ENCODE data around the gene KCNQ1. TPM values are rescaled to one million over a fixed set of nuclear protein-coding genes. Genes with fewer than 3 reads are reported as not detected.

Gene KCNQ1
- total and polyA plus RNA-seq, 2 donors (not counting 1 experiment from before 2014, with no cell fraction given), result not detected

DNA sequence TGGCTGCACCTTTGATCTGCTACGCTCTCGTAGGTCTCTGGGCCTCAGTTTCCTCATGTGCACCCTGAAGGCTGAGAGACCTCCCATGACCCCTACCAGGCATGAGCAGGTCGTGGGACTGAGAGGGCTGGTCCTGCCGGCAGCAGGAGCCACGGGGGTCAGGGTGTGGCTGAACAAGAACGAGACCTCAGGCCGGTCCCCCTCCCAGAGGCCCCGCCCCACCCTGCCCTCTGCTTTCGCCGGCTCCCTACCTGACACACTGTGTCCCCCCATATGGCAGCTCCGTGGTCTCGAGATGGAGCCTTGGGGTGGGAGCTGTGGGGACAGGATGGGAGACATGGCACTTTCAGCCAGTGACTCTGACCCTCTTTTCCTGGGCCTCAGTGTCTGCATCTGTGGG lies 400.2 kb downstream of the KCNQ1 start:
- TF ChIP-seq, protein P1, sequence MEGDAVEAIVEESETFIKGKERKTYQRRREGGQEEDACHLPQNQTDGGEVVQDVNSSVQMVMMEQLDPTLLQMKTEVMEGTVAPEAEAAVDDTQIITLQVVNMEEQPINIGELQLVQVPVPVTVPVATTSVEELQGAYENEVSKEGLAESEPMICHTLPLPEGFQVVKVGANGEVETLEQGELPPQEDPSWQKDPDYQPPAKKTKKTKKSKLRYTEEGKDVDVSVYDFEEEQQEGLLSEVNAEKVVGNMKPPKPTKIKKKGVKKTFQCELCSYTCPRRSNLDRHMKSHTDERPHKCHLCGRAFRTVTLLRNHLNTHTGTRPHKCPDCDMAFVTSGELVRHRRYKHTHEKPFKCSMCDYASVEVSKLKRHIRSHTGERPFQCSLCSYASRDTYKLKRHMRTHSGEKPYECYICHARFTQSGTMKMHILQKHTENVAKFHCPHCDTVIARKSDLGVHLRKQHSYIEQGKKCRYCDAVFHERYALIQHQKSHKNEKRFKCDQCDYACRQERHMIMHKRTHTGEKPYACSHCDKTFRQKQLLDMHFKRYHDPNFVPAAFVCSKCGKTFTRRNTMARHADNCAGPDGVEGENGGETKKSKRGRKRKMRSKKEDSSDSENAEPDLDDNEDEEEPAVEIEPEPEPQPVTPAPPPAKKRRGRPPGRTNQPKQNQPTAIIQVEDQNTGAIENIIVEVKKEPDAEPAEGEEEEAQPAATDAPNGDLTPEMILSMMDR (conservative IDR thresholded peaks at IDR 0.05 in 1 of 2, IDR thresholded peaks at IDR 0.05 in 1 of 2; ENCODE audit: low read depth in 1 of 2, low read length in 2 of 2), result no peak
- TF ChIP-seq EZH2 (IDR thresholded peaks at IDR 0.05; ENCODE audit: low read length, missing control alignments), result no peak
- Histone ChIP-seq H3K36me3 (ENCODE audit: control insufficient read depth, insufficient read depth, low read length) (no peaks in the 10 kb centered on the region), H3K4me1 (ENCODE audit: control insufficient read depth, extremely low read depth, insufficient read depth, low read length) (no peaks in the 10 kb centered on the region), H2AFZ (ENCODE audit: low read length) (no peak overlapping the region), H4K20me1 (ENCODE audit: control insufficient read depth, extremely low read depth, insufficient read depth, low read length) (no peaks in the 10 kb centered on the region), H3K9me3 (ENCODE audit: control insufficient read depth, insufficient read depth, low read depth, low read length) (no peaks in the 10 kb centered on the region), H3K79me2 (ENCODE audit: control insufficient read depth, insufficient read depth, low read length) (no peaks in the 10 kb centered on the region), H3K4me2 (ENCODE audit: extremely low read depth, insufficient read depth, low read length) (no peak overlapping the region), H3K27me3 (ENCODE audit: control insufficient read depth, insufficient read depth, low read length) (no peaks in the 10 kb centered on the region), H3K9ac (ENCODE audit: insufficient read depth, low read length) (no peak overlapping the region), H3K27ac (ENCODE audit: insufficient read depth, low read length) (no peak overlapping the region), H3K4me3 (replicated peaks in 1 of 4; ENCODE audit: control extremely low read depth in 1 of 4, insufficient read depth in 1 of 4, low read depth in 3 of 4, low read length in 4 of 4) (no peak overlapping the region)
- no peak for DNase-seq (ENCODE audit: low read depth in 2 of 2)

DNA sequence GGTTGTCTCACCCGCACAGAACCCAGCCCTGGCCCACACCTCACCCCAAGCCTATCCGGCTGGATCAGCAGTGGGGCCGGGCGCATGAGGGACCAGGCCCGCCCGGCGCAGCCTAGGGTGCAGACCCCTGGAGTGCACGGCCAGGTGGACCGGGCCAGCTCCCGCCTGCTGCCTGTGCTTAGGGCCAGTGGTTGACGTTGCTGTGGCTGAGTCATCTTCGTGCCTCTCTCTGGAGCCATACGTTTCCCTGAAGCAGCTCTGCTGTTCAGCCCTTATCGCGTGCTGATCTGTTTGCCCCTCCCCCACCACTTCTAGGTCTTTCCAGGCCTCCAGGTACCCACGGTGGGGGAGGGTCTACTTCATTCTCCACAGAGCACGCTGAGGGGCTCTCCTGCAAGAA lies 401.2 kb downstream of the KCNQ1 start:
- H3K36me3 ChIP-seq (ENCODE audit: control insufficient read depth, insufficient read depth, low read length), result no peaks in the 10 kb centered on the region
- H3K27me3 ChIP-seq (ENCODE audit: control insufficient read depth, insufficient read depth, low read length), result no peaks in the 10 kb centered on the region
- no peak overlapping the region for H3K9ac ChIP-seq (ENCODE audit: insufficient read depth, low read length)
- no peaks in the 10 kb centered on the region for H3K4me1 ChIP-seq (ENCODE audit: control insufficient read depth, extremely low read depth, insufficient read depth, low read length)
- no peak overlapping the region for H3K4me2 ChIP-seq (ENCODE audit: extremely low read depth, insufficient read depth, low read length)
- no peak overlapping the region for H3K4me3 ChIP-seq (replicated peaks in 1 of 4; ENCODE audit: control extremely low read depth in 1 of 4, insufficient read depth in 1 of 4, low read depth in 3 of 4, low read length in 4 of 4)
- H3K79me2 ChIP-seq (ENCODE audit: control insufficient read depth, insufficient read depth, low read length), result no peaks in the 10 kb centered on the region
- H4K20me1 ChIP-seq (ENCODE audit: control insufficient read depth, extremely low read depth, insufficient read depth, low read length), result no peaks in the 10 kb centered on the region
- H3K27ac ChIP-seq (ENCODE audit: insufficient read depth, low read length), result no peak overlapping the region
- no peak overlapping the region for H2AFZ ChIP-seq (ENCODE audit: low read length)
- DNase-seq (ENCODE audit: low read depth in 2 of 2), result peak in 1 of 2 donors; percentile 68
- TF ChIP-seq, protein P1 (conservative IDR thresholded peaks at IDR 0.05 in 1 of 2, IDR thresholded peaks at IDR 0.05 in 1 of 2; ENCODE audit: low read depth in 1 of 2, low read length in 2 of 2), result no peak
- no peak for TF ChIP-seq EZH2 (IDR thresholded peaks at IDR 0.05; ENCODE audit: low read length, missing control alignments)
- H3K9me3 ChIP-seq (ENCODE audit: control insufficient read depth, insufficient read depth, low read depth, low read length), result no peaks in the 10 kb centered on the region

DNA sequence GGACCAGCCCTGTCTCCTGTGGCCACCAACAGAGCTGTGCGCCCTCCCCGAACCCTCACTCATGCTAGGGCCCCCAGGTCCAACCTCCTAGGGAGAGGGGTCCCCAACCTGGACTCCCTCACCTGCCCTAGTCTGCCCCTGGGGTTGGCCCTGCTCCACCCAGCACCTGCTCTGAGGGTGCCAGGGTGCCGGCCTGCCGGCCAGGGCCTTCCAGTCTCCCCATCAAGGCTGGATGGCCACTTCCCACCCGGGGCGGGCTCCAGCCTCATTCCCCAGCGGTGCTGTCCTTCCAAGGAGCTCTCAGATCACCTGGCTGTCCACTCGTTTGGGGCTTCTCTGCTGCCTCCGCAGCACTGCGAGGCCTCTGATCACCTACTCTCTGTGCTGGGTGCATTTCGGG lies 401.7 kb downstream of the KCNQ1 start:
- Histone ChIP-seq H3K9ac (ENCODE audit: insufficient read depth, low read length) (no peak overlapping the region), H3K27me3 (ENCODE audit: control insufficient read depth, insufficient read depth, low read length) (no peaks in the 10 kb centered on the region), H3K4me1 (ENCODE audit: control insufficient read depth, extremely low read depth, insufficient read depth, low read length) (no peaks in the 10 kb centered on the region), H4K20me1 (ENCODE audit: control insufficient read depth, extremely low read depth, insufficient read depth, low read length) (no peaks in the 10 kb centered on the region), H3K4me3 (replicated peaks in 1 of 4; ENCODE audit: control extremely low read depth in 1 of 4, insufficient read depth in 1 of 4, low read depth in 3 of 4, low read length in 4 of 4) (no peak overlapping the region), H3K79me2 (ENCODE audit: control insufficient read depth, insufficient read depth, low read length) (no peaks in the 10 kb centered on the region), H3K27ac (ENCODE audit: insufficient read depth, low read length) (no peak overlapping the region), H3K36me3 (ENCODE audit: control insufficient read depth, insufficient read depth, low read length) (no peaks in the 10 kb centered on the region), H2AFZ (ENCODE audit: low read length) (no peak overlapping the region), H3K4me2 (ENCODE audit: extremely low read depth, insufficient read depth, low read length) (no peak overlapping the region), H3K9me3 (ENCODE audit: control insufficient read depth, insufficient read depth, low read depth, low read length) (no peaks in the 10 kb centered on the region)
- DNase-seq (ENCODE audit: low read depth in 2 of 2), result no peak
- TF ChIP-seq EZH2 (IDR thresholded peaks at IDR 0.05; ENCODE audit: low read length, missing control alignments), result no peak
- TF ChIP-seq, protein P1 (conservative IDR thresholded peaks at IDR 0.05 in 1 of 2, IDR thresholded peaks at IDR 0.05 in 1 of 2; ENCODE audit: low read depth in 1 of 2, low read length in 2 of 2), result no peak

All from fibroblast of lung (primary cell).